HL-60 (cell line): ENCODE results near the gene POLR2L.

Source experiments
- CTCF ChIP-seq: IDR thresholded peaks from one replicate; pipeline ENCODE4 v1.5.1; 2011; ENCODE audit warnings: low read length, control low read depth, inconsistent platforms; ENCODE audit not compliant: insufficient read depth
- GABPA ChIP-seq: IDR thresholded peaks from 2 replicates; pipeline ENCODE4 v1.6.1; 2012; ENCODE audit warnings: low read depth
- POLR2AphosphoS5 ChIP-seq: IDR thresholded peaks from 2 replicates; pipeline ENCODE4 v1.6.1; 2012; ENCODE audit warnings: low read depth
- SPI1 ChIP-seq: IDR thresholded peaks from 2 replicates; pipeline ENCODE4 v1.6.1; 2012; ENCODE audit warnings: low read depth, mild to moderate bottlenecking, borderline replicate concordance
- TF ChIP-seq, protein P1 (sequence below): IDR thresholded peaks from 2 replicates; pipeline ENCODE4 v1.6.1; 2012; ENCODE audit warnings: low read depth; ENCODE audit not compliant: insufficient replicate concordance

DNA sequence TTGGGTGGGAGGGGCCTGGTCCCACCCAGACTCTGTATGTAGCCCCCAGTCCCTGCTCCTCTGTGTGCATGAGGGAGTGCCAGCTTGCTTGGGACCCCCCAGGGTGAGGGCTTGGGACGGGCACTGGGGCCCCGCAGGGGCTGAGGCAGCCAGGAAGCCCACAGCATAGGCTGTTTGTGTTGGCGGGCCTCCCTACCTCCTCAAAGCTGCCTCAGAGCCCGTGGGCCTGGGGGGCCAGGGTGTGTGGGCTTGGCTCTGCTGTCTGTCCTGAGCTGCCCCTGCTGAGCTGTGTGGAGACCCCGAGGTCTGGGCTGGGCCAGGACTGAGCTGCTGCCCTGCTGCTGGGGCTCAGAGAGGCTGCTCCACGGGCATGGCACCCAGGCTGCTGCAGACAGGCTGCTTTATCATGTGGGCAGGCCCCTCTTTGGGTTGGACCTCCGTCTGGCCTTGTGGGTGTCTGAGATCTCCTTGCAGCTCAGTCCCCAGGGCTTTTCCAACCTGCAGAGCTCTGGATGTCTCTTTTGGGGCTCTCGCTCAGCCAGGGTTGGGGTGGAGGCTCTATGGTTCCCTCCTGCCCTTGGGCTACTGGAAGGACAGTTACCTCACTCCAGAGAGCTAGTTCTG, 3.7 kb upstream of the POLR2L start:
- TF ChIP-seq CTCF (no peak), POLR2AphosphoS5 (no peak), GABPA (no peak), SPI1 (no peak)
- TF ChIP-seq, protein P1, sequence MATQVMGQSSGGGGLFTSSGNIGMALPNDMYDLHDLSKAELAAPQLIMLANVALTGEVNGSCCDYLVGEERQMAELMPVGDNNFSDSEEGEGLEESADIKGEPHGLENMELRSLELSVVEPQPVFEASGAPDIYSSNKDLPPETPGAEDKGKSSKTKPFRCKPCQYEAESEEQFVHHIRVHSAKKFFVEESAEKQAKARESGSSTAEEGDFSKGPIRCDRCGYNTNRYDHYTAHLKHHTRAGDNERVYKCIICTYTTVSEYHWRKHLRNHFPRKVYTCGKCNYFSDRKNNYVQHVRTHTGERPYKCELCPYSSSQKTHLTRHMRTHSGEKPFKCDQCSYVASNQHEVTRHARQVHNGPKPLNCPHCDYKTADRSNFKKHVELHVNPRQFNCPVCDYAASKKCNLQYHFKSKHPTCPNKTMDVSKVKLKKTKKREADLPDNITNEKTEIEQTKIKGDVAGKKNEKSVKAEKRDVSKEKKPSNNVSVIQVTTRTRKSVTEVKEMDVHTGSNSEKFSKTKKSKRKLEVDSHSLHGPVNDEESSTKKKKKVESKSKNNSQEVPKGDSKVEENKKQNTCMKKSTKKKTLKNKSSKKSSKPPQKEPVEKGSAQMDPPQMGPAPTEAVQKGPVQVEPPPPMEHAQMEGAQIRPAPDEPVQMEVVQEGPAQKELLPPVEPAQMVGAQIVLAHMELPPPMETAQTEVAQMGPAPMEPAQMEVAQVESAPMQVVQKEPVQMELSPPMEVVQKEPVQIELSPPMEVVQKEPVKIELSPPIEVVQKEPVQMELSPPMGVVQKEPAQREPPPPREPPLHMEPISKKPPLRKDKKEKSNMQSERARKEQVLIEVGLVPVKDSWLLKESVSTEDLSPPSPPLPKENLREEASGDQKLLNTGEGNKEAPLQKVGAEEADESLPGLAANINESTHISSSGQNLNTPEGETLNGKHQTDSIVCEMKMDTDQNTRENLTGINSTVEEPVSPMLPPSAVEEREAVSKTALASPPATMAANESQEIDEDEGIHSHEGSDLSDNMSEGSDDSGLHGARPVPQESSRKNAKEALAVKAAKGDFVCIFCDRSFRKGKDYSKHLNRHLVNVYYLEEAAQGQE = no peak
